ENCODE results near the gene NCLN. TPM values are rescaled to one million over a fixed set of nuclear protein-coding genes. Genes with fewer than 3 reads are reported as not detected.
"Not testable (repeated sequence)": the region's sequence is repeated elsewhere in the genome, so short reads cannot be mapped to it uniquely, and the experiment has no call there.

The NCLN gene
- total RNA-seq, 3 donors from 2014 or later = 21.1 to 34.7 (median 25.3) TPM

- intact Hi-C loops (cut with DNase I; ENCODE audit: low total_unique reads) = no loop called here
- TF ChIP-seq POLR2A (IDR thresholded peaks at IDR 0.05) = no peak
- no peak for TF ChIP-seq CTCF (IDR thresholded peaks at IDR 0.05)
- TF ChIP-seq POLR2AphosphoS5 (IDR thresholded peaks at IDR 0.05) = no peak
- no peak for DNase-seq (ENCODE audit: low spot score in 2 of 2)
Measured at GRCh38 chr19:3234800-3235199, 49.1 kb downstream of the NCLN start.

GRCh38 chr19:3235604-3236003 lies 49.9 kb downstream of the NCLN start:
- H3K4me1 ChIP-seq; DNase-seq (ENCODE audit: low spot score in 2 of 2); intact Hi-C loops (cut with DNase I; ENCODE audit: low total_unique reads); H3K27me3 ChIP-seq; H3K9me3 ChIP-seq; H3K4me3 ChIP-seq; H3K27ac ChIP-seq; H3K36me3 ChIP-seq: not testable (repeated sequence)

More at GRCh38 chr19:3234800-3235199, 49.1 kb downstream of the NCLN start:
- Histone ChIP-seq H3K27ac (no peak overlapping the region), H3K9me3 (peaks cover 0 to 5% of the 10 kb centered on the region in 2 donors), H3K4me3 (no peak overlapping the region), H3K27me3 (no peaks in the 10 kb centered on the region), H3K36me3 (no peaks in the 10 kb centered on the region), H3K4me1 (no peaks in the 10 kb centered on the region)

GRCh38 chr19:3236272-3236671 lies 50.5 kb downstream of the NCLN start:
- Histone ChIP-seq H3K27ac (no peak overlapping the region), H3K27me3 (peaks cover 0 to under 1% of the 10 kb centered on the region in 2 donors), H3K4me1 (no peaks in the 10 kb centered on the region), H3K9me3 (peaks cover 0 to 5% of the 10 kb centered on the region in 2 donors), H3K36me3 (no peaks in the 10 kb centered on the region), H3K4me3 (no peak overlapping the region)
- intact Hi-C loops (cut with DNase I; ENCODE audit: low total_unique reads) = no loop called here
- no peak for DNase-seq (ENCODE audit: low spot score in 2 of 2)
- TF ChIP-seq CTCF (IDR thresholded peaks at IDR 0.05) = no peak
- TF ChIP-seq POLR2A (IDR thresholded peaks at IDR 0.05) = no peak
- TF ChIP-seq POLR2AphosphoS5 (IDR thresholded peaks at IDR 0.05) = no peak

- no peaks in the 10 kb centered on the region for H3K4me1 ChIP-seq
- no peak for TF ChIP-seq CTCF (IDR thresholded peaks at IDR 0.05)
- no peak for TF ChIP-seq POLR2A (IDR thresholded peaks at IDR 0.05)
- no peak for TF ChIP-seq POLR2AphosphoS5 (IDR thresholded peaks at IDR 0.05)
- no peak for DNase-seq (ENCODE audit: low spot score in 2 of 2)
Measured at GRCh38 chr19:3238066-3238561, 52.4 kb downstream of the NCLN start.

GRCh38 chr19:3239367-3239766 lies 53.6 kb downstream of the NCLN start:
- Histone ChIP-seq H3K4me3 (no peak overlapping the region), H3K9me3 (peaks cover 0 to 5% of the 10 kb centered on the region in 2 donors), H3K27me3 (peaks cover 0 to 7% of the 10 kb centered on the region in 2 donors), H3K27ac (no peak overlapping the region), H3K4me1 (no peaks in the 10 kb centered on the region), H3K36me3 (no peaks in the 10 kb centered on the region)
- DNase-seq (ENCODE audit: low spot score in 2 of 2) = no peak
- TF ChIP-seq POLR2A (IDR thresholded peaks at IDR 0.05) (no peak), CTCF (IDR thresholded peaks at IDR 0.05) (no peak), POLR2AphosphoS5 (IDR thresholded peaks at IDR 0.05) (no peak)
- intact Hi-C loops (cut with DNase I; ENCODE audit: low total_unique reads) = no loop called here

More at GRCh38 chr19:3238066-3238561, 52.4 kb downstream of the NCLN start:
- intact Hi-C loops (cut with DNase I; ENCODE audit: low total_unique reads) = no loop called here
- peaks cover 0 to 5% of the 10 kb centered on the region in 2 donors for H3K9me3 ChIP-seq
- no peaks in the 10 kb centered on the region for H3K36me3 ChIP-seq
- no peak overlapping the region for H3K27ac ChIP-seq
- H3K27me3 ChIP-seq = peaks cover 0 to 7% of the 10 kb centered on the region in 2 donors
- no peak overlapping the region for H3K4me3 ChIP-seq
